A549 (cell line): Measurements from ENCODE around the gene KCNG4.

Experiments used
- EP300 ChIP-seq, 2 experiments: fragments of >200 bp; sonication (Bioruptor Twin); formaldehyde crosslinking; IDR thresholded peaks; 2 replicates in 1 of 2; 3 replicates in 1 of 2; pipeline ENCODE4 v1.6.1; 2016 to 2017
- ESRRA ChIP-seq: fragments of 150-350 bp; IDR thresholded peaks from 2 replicates; pipeline ENCODE4 v1.6.1; 2014; ENCODE audit warnings: mild to moderate bottlenecking, low read length, borderline replicate concordance
- POLR2A ChIP-seq: IDR thresholded peaks from 2 replicates; pipeline ENCODE4 v1.6.1; 2012; ENCODE audit warnings: mild to moderate bottlenecking, low read length
- TF ChIP-seq, protein P1 (sequence below): fragments of >200 bp; sonication (Bioruptor Twin); formaldehyde crosslinking; IDR thresholded peaks from 3 replicates; pipeline ENCODE4 v1.5.1; 2016

DNA sequence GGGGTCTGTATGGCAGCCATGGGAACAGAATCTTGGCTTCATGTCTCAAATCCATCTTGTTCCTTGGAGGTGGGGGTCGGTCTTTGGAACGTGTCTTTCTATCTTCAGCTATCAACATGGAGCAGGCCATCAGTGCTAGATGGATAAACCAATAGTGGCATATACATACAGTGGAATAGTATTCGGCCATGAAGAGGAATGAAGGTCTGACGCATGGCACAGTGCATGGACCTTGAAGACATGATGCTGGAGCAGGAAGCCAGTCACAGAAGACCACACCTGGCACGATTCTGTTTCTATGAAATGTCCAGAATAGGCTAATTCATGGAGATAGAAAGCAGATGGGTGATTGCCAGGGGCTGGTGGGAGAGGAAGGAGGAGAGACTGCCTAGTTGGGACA, 7.8 kb downstream of the KCNG4 start:
- TF ChIP-seq EP300 (IDR thresholded peaks at IDR 0.05) (no peak), POLR2A (no peak), ESRRA (no peak)
- TF ChIP-seq, protein P1, sequence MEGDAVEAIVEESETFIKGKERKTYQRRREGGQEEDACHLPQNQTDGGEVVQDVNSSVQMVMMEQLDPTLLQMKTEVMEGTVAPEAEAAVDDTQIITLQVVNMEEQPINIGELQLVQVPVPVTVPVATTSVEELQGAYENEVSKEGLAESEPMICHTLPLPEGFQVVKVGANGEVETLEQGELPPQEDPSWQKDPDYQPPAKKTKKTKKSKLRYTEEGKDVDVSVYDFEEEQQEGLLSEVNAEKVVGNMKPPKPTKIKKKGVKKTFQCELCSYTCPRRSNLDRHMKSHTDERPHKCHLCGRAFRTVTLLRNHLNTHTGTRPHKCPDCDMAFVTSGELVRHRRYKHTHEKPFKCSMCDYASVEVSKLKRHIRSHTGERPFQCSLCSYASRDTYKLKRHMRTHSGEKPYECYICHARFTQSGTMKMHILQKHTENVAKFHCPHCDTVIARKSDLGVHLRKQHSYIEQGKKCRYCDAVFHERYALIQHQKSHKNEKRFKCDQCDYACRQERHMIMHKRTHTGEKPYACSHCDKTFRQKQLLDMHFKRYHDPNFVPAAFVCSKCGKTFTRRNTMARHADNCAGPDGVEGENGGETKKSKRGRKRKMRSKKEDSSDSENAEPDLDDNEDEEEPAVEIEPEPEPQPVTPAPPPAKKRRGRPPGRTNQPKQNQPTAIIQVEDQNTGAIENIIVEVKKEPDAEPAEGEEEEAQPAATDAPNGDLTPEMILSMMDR, result no peak
